Activated CD4-positive, alpha-beta T cell treated with anti-CD3 and anti-CD28 coated beads for 48 hours (primary cell): ENCODE results near the gene CDH13.

Experiments used
- DNase-seq: peaks from one replicate; pipeline ENCODE4 v3.0.0-alpha.2; 2020

CDH13 gene

GRCh38 chr16:83714286-83714685 lies 1087.5 kb downstream of the CDH13 start:
- DNase-seq: no peak

GRCh38 chr16:83715217-83715920 lies 1088.6 kb downstream of the CDH13 start:
- DNase-seq: no peak

- no peak for DNase-seq
Observed at GRCh38 chr16:83717308-83717707, 1090.5 kb downstream of the CDH13 start.

- no peak for DNase-seq
Observed at GRCh38 chr16:83717814-83718213, 1091.0 kb downstream of the CDH13 start.

- no peak for DNase-seq
Observed at GRCh38 chr16:83720213-83720612, 1093.4 kb downstream of the CDH13 start.

GRCh38 chr16:83720981-83721380 lies 1094.2 kb downstream of the CDH13 start:
- DNase-seq: no peak

GRCh38 chr16:83721676-83722075 lies 1094.9 kb downstream of the CDH13 start:
- DNase-seq: no peak

GRCh38 chr16:83722456-83723183 lies 1095.9 kb downstream of the CDH13 start:
- DNase-seq: no peak

- DNase-seq: no peak
Observed at GRCh38 chr16:83723244-83723643, 1096.5 kb downstream of the CDH13 start.

GRCh38 chr16:83723901-83724300 lies 1097.1 kb downstream of the CDH13 start:
- no peak for DNase-seq

GRCh38 chr16:83724585-83724984 lies 1097.8 kb downstream of the CDH13 start:
- DNase-seq: no peak

GRCh38 chr16:83725313-83725712 lies 1098.5 kb downstream of the CDH13 start:
- DNase-seq: no peak

- no peak for DNase-seq
Observed at GRCh38 chr16:83727018-83727417, 1100.2 kb downstream of the CDH13 start.

GRCh38 chr16:83727751-83728352 lies 1101.1 kb downstream of the CDH13 start:
- no peak for DNase-seq

- DNase-seq: no peak
Observed at GRCh38 chr16:83728492-83728891, 1101.7 kb downstream of the CDH13 start.

- no peak for DNase-seq
Observed at GRCh38 chr16:83730812-83731211, 1104.0 kb downstream of the CDH13 start.

- no peak for DNase-seq
Observed at GRCh38 chr16:83732536-83732935, 1105.8 kb downstream of the CDH13 start.

- no peak for DNase-seq
Observed at GRCh38 chr16:83733301-83733700, 1106.5 kb downstream of the CDH13 start.

- no peak for DNase-seq
Observed at GRCh38 chr16:83734136-83734535, 1107.4 kb downstream of the CDH13 start.

GRCh38 chr16:83737729-83738354 lies 1111.1 kb downstream of the CDH13 start:
- DNase-seq: no peak

GRCh38 chr16:83738923-83739503 lies 1112.2 kb downstream of the CDH13 start:
- no peak for DNase-seq

- DNase-seq: no peak
Observed at GRCh38 chr16:83742124-83742899, 1115.5 kb downstream of the CDH13 start.
